ENCODE data around the gene IGLON5. TPM values are rescaled to one million over a fixed set of nuclear protein-coding genes. Genes with fewer than 3 reads are reported as not detected.

IGLON5 gene
- total RNA-seq, 1 experiment from 2014 or later = 41.2 TPM

DNA sequence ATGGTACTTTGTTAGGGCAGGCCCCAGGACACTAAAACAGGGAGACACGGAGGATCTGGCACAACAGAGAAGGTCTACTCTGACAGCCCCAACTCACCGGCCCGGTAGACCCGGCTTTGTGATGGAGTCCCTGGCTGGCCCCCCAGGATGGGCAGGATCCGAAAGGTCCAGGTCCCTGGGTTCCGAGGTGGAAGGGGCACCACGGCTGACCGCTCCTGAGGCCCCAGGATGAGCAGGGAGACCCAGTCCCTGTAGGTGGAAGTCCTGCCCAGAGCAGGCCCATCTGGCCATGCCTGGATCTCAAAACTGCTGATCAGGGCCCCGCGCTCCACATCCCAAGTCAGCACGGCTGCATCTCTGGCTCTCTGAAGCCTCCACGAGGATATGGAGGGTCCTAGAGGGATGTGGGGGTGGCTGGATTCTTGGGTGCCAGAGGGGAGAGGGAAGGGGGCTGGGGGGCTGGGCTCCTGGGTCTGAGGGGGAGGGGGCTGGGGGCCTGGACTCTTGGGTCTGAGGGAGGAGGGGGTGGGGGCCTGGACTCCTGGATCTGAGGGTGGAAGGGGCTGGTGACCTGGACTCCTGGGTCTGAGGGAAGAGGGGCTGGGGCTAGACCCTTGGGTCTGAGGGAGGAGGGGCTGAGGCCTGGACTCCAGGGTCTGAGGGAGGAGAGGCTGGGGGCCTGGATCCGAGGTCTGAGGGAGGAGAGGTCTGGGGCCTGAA is 25.9 kb downstream of the IGLON5 start:
- Mint-ChIP-seq H3K4me3 (no peak overlapping the region), H3K9me3 (peaks cover 11% of the 10 kb centered on the region), H3K4me1 (peaks cover 22% of the 10 kb centered on the region), H3K27me3 (ENCODE audit: low read depth) (peaks cover 18% of the 10 kb centered on the region), H3K27ac (no peak overlapping the region), H3K36me3 (peaks cover 23% of the 10 kb centered on the region)
- no peak for DNase-seq (ENCODE audit: low spot score)
- POLR2A ChIA-PET = no interaction called here
- ATAC-seq = no peak
- no peak for TF ChIP-seq JAZF1 (CRISPR knock-in tag; IDR thresholded peaks at IDR 0.05)
- TF ChIP-seq, protein P1, sequence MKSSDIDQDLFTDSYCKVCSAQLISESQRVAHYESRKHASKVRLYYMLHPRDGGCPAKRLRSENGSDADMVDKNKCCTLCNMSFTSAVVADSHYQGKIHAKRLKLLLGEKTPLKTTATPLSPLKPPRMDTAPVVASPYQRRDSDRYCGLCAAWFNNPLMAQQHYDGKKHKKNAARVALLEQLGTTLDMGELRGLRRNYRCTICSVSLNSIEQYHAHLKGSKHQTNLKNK (CRISPR knock-in tag; IDR thresholded peaks at IDR 0.05) = no peak
- TF ChIP-seq, protein P2, sequence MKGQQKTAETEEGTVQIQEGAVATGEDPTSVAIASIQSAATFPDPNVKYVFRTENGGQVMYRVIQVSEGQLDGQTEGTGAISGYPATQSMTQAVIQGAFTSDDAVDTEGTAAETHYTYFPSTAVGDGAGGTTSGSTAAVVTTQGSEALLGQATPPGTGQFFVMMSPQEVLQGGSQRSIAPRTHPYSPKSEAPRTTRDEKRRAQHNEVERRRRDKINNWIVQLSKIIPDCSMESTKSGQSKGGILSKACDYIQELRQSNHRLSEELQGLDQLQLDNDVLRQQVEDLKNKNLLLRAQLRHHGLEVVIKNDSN (CRISPR knock-in tag; IDR thresholded peaks at IDR 0.05) = no peak
- TF ChIP-seq KAT7 (CRISPR knock-in tag; IDR thresholded peaks at IDR 0.05; ENCODE audit: borderline replicate concordance) = no peak
- no peak for TF ChIP-seq NR2C2 (CRISPR knock-in tag; IDR thresholded peaks at IDR 0.05)
- TF ChIP-seq, protein P3, sequence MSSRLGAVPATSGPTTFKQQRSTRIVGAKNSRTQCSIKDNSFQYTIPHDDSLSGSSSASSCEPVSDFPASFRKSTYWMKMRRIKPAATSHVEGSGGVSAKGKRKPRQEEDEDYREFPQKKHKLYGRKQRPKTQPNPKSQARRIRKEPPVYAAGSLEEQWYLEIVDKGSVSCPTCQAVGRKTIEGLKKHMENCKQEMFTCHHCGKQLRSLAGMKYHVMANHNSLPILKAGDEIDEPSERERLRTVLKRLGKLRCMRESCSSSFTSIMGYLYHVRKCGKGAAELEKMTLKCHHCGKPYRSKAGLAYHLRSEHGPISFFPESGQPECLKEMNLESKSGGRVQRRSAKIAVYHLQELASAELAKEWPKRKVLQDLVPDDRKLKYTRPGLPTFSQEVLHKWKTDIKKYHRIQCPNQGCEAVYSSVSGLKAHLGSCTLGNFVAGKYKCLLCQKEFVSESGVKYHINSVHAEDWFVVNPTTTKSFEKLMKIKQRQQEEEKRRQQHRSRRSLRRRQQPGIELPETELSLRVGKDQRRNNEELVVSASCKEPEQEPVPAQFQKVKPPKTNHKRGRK (CRISPR knock-in tag; IDR thresholded peaks at IDR 0.05; ENCODE audit: borderline replicate concordance) = no peak
- TF ChIP-seq NFATC4 (CRISPR knock-in tag; IDR thresholded peaks at IDR 0.05) = no peak
- TF ChIP-seq, protein P4, sequence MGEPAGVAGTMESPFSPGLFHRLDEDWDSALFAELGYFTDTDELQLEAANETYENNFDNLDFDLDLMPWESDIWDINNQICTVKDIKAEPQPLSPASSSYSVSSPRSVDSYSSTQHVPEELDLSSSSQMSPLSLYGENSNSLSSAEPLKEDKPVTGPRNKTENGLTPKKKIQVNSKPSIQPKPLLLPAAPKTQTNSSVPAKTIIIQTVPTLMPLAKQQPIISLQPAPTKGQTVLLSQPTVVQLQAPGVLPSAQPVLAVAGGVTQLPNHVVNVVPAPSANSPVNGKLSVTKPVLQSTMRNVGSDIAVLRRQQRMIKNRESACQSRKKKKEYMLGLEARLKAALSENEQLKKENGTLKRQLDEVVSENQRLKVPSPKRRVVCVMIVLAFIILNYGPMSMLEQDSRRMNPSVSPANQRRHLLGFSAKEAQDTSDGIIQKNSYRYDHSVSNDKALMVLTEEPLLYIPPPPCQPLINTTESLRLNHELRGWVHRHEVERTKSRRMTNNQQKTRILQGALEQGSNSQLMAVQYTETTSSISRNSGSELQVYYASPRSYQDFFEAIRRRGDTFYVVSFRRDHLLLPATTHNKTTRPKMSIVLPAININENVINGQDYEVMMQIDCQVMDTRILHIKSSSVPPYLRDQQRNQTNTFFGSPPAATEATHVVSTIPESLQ (CRISPR knock-in tag; IDR thresholded peaks at IDR 0.05) = no peak
- TF ChIP-seq, protein P5, sequence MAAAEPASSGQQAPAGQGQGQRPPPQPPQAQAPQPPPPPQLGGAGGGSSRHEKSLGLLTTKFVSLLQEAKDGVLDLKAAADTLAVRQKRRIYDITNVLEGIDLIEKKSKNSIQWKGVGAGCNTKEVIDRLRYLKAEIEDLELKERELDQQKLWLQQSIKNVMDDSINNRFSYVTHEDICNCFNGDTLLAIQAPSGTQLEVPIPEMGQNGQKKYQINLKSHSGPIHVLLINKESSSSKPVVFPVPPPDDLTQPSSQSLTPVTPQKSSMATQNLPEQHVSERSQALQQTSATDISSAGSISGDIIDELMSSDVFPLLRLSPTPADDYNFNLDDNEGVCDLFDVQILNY (CRISPR knock-in tag; IDR thresholded peaks at IDR 0.05) = no peak
- TF ChIP-seq IRF2 (CRISPR knock-in tag; IDR thresholded peaks at IDR 0.05; ENCODE audit: borderline replicate concordance, low read depth) = no peak
- TF ChIP-seq, protein P6, sequence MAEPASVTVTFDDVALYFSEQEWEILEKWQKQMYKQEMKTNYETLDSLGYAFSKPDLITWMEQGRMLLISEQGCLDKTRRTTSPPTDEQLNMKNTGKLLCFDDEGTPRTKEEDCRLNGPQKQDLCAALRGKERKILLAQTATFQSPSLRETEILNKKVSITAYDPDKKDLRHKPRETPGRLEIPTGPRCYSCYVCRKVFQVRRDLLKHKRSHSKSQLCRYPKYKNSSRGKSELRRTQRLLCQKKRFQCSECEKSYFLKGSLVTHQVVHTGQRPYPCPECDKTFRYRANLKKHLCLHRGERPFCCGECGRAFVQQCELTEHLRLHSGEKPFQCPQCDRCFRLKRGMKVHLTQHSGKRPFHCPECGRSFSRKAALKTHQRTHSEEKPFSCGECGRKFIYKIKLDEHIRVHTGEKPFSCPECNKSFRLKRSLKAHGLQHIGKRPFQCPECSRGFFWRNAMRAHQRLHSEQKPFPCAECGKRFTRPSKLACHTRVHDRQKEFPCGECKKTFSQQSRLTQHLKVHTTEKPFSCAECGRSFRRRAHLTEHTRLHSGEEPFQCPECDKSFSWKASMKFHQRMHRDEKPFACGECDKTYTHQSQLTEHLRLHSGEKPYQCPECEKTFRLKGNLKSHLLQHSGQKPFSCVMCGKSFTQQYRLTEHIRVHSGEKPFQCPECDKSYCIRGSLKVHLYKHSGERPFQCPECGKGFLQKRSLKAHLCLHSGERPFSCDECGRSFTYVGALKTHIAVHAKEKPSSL (CRISPR knock-in tag; conservative IDR thresholded peaks at IDR 0.05) = no peak
- no peak for TF ChIP-seq NFYB (CRISPR knock-in tag; conservative IDR thresholded peaks at IDR 0.05; ENCODE audit: low read depth)
- TF ChIP-seq FOXK1 (CRISPR knock-in tag; IDR thresholded peaks at IDR 0.05) = no peak
- TF ChIP-seq ATF1 (CRISPR knock-in tag; IDR thresholded peaks at IDR 0.05) = no peak
- TF ChIP-seq, protein P7, sequence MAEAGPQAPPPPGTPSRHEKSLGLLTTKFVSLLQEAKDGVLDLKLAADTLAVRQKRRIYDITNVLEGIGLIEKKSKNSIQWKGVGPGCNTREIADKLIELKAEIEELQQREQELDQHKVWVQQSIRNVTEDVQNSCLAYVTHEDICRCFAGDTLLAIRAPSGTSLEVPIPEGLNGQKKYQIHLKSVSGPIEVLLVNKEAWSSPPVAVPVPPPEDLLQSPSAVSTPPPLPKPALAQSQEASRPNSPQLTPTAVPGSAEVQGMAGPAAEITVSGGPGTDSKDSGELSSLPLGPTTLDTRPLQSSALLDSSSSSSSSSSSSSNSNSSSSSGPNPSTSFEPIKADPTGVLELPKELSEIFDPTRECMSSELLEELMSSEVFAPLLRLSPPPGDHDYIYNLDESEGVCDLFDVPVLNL (CRISPR knock-in tag; IDR thresholded peaks at IDR 0.05; ENCODE audit: borderline replicate concordance, low read depth) = no peak
- TF ChIP-seq, protein P8, sequence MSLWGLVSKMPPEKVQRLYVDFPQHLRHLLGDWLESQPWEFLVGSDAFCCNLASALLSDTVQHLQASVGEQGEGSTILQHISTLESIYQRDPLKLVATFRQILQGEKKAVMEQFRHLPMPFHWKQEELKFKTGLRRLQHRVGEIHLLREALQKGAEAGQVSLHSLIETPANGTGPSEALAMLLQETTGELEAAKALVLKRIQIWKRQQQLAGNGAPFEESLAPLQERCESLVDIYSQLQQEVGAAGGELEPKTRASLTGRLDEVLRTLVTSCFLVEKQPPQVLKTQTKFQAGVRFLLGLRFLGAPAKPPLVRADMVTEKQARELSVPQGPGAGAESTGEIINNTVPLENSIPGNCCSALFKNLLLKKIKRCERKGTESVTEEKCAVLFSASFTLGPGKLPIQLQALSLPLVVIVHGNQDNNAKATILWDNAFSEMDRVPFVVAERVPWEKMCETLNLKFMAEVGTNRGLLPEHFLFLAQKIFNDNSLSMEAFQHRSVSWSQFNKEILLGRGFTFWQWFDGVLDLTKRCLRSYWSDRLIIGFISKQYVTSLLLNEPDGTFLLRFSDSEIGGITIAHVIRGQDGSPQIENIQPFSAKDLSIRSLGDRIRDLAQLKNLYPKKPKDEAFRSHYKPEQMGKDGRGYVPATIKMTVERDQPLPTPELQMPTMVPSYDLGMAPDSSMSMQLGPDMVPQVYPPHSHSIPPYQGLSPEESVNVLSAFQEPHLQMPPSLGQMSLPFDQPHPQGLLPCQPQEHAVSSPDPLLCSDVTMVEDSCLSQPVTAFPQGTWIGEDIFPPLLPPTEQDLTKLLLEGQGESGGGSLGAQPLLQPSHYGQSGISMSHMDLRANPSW (CRISPR knock-in tag; conservative IDR thresholded peaks at IDR 0.05; ENCODE audit: low read depth) = no peak
- CTCF ChIA-PET = interaction anchor here (0.9 to 2.5 kb wide), 5 partner anchors 9 to 179 kb away, joined by 4 to 21 read pairs (median 5); no protein-coding TSS in a partner anchor

Data from WTC11 (cell line).